H1 (cell line): ENCODE data around the gene CPEB3. TPM values are rescaled to one million over a fixed set of nuclear protein-coding genes. Genes with fewer than 3 reads are reported as not detected.
"Not testable (repeated sequence)": the region's sequence is repeated elsewhere in the genome, so short reads cannot be mapped to it uniquely, and the experiment has no call there.

Source experiments
- CTCF ChIA-PET: fragments of 300-600 bp; sonication (Branson Sonifier 250); formaldehyde crosslinking; loops from one replicate; lab custom pipeline; 2021; ENCODE audit not compliant: partially characterized antibody; lab: Charles Lee
- POLR2A ChIA-PET: fragments of 300-600 bp; sonication (Branson Sonifier 250); formaldehyde crosslinking; loops from one replicate; lab custom pipeline; 2021; ENCODE audit warnings: inconsistent platforms; ENCODE audit not compliant: partially characterized antibody; lab: Charles Lee
- DNase-seq, 2 experiments: peaks; one replicate each; pipeline versions ENCODE4 v3.0.0 to v3.0.0-alpha.2; 2010 to 2022; ENCODE audit warnings: low spot score in 2 of 2, low read depth in 1 of 2, mixed read lengths in 1 of 2
- FAIRE-seq: peaks from 2 replicates; lab custom pipeline; 2011; peaks lifted over from hg19 to GRCh38; lab: Jason Lieb, UNC
- H2AFZ ChIP-seq: 2 replicates; pipeline ENCODE4 v1.8.1; 2012; ENCODE audit warnings: low read length, inconsistent platforms
- H2AK5ac ChIP-seq: 2 replicates; pipeline ENCODE4 v1.6.1; 2013; ENCODE audit warnings: low read depth, low read length
- H2BK120ac ChIP-seq: replicated peaks from 2 replicates; pipeline ENCODE3; 2013; ENCODE audit warnings: low read depth, low read length, inconsistent platforms
- H2BK12ac ChIP-seq: 2 replicates; pipeline ENCODE4 v1.6.1; 2013; ENCODE audit warnings: low read depth, low read length
- H2BK15ac ChIP-seq: 2 replicates; pipeline ENCODE4 v1.6.1; 2013; ENCODE audit warnings: low read length
- H2BK20ac ChIP-seq: 2 replicates; pipeline ENCODE4 v1.6.1; 2013; ENCODE audit warnings: low read length
- H2BK5ac ChIP-seq: 2 replicates; pipeline ENCODE4 v1.6.1; 2013; ENCODE audit warnings: low read depth, low read length
- H3K14ac ChIP-seq: 2 replicates; pipeline ENCODE4 v1.6.1; 2013; ENCODE audit warnings: inconsistent platforms; ENCODE audit not compliant: insufficient read length
- H3K18ac ChIP-seq: 2 replicates; pipeline ENCODE4 v1.6.1; 2013; ENCODE audit warnings: low read length; ENCODE audit errors: extremely low read depth
- H3K23ac ChIP-seq: 2 replicates; pipeline ENCODE4 v1.6.1; 2013; ENCODE audit warnings: inconsistent platforms; ENCODE audit not compliant: insufficient read length
- H3K23me2 ChIP-seq: 2 replicates; pipeline ENCODE4 v1.6.1; 2013; ENCODE audit warnings: low read depth, low read length
- H3K27ac ChIP-seq: 2 replicates; pipeline ENCODE4 v1.6.1; 2011; ENCODE audit warnings: low read depth, low read length, inconsistent platforms
- H3K27me3 ChIP-seq, 4 experiments: replicated peaks in 1 of 4; 1 replicate in 1 of 4; 2 replicates in 3 of 4; pipeline versions ENCODE4 v1.6.1 to v1.8.1; 2011 to 2013; ENCODE audit warnings: low read length in 3 of 4, mild to moderate bottlenecking in 3 of 4, inconsistent platforms in 2 of 4, mixed read lengths in 2 of 4, moderate library complexity in 1 of 4; ENCODE audit not compliant: control insufficient read depth in 3 of 4, insufficient read depth in 3 of 4; ENCODE audit errors: extremely low read depth in 1 of 4
- H3K36me3 ChIP-seq, 4 experiments: 2 replicates each; pipeline versions ENCODE4 v1.6.1 to v1.8.1; 2011 to 2013; ENCODE audit warnings: mild to moderate bottlenecking in 4 of 4, low read length in 3 of 4, moderate library complexity in 2 of 4, control low read depth in 1 of 4, inconsistent platforms in 1 of 4; ENCODE audit not compliant: insufficient read depth in 4 of 4, control insufficient read depth in 2 of 4
- H3K4ac ChIP-seq: replicated peaks from 2 replicates; pipeline ENCODE3; 2013; ENCODE audit warnings: low read length, low read depth, mixed read lengths, inconsistent platforms; ENCODE audit not compliant: insufficient read length
- H3K4me1 ChIP-seq, 4 experiments: replicated peaks in 1 of 4; 1 replicate in 1 of 4; 2 replicates in 3 of 4; pipeline versions ENCODE4 v1.6.1 to v1.8.1; 2011 to 2013; ENCODE audit warnings: low read length in 3 of 4, inconsistent platforms in 2 of 4, mixed read lengths in 1 of 4; ENCODE audit not compliant: insufficient read depth in 4 of 4, control insufficient read depth in 3 of 4
- H3K4me2 ChIP-seq, 2 experiments: 2 replicates each; pipeline versions ENCODE4 v1.6.1 to v1.8.1; 2011 to 2013; ENCODE audit warnings: low read depth in 2 of 2, low read length in 2 of 2, control low read depth in 1 of 2, inconsistent platforms in 1 of 2, mild to moderate bottlenecking in 1 of 2; ENCODE audit not compliant: insufficient read depth in 1 of 2
- H3K4me3 ChIP-seq, 4 experiments: fragments of 200-600, 300-600 bp in 1 of 4; sonication (generic), shearing (Covaris generic), sonication (Bioruptor Twin) in 1 of 4; 2 replicates each; pipeline versions ENCODE4 v1.5.1 to v1.8.1; 2011 to 2016; ENCODE audit warnings: low read length in 4 of 4, low read depth in 3 of 4, control low read depth in 2 of 4, inconsistent platforms in 2 of 4, mild to moderate bottlenecking in 2 of 4, mixed read lengths in 1 of 4, moderate library complexity in 1 of 4; ENCODE audit not compliant: insufficient read depth in 2 of 4; ENCODE audit errors: extremely low read depth in 1 of 4
- H3K56ac ChIP-seq: replicated peaks from 2 replicates; pipeline ENCODE3; 2013; ENCODE audit warnings: low read depth, mild to moderate bottlenecking, mixed read lengths, low read length, inconsistent platforms; ENCODE audit not compliant: insufficient read length
- H3K79me1 ChIP-seq: 2 replicates; pipeline ENCODE4 v1.6.1; 2013; ENCODE audit warnings: low read depth, low read length, control low read depth
- H3K79me2 ChIP-seq, 2 experiments: 2 replicates each; pipeline versions ENCODE4 v1.6.1 to v1.8.1; 2012 to 2013; ENCODE audit warnings: low read length in 2 of 2, mild to moderate bottlenecking in 2 of 2, inconsistent platforms in 1 of 2; ENCODE audit not compliant: insufficient read depth in 2 of 2, control insufficient read depth in 1 of 2
- H3K9ac ChIP-seq, 4 experiments: replicated peaks in 1 of 4; 1 replicate in 1 of 4; 2 replicates in 3 of 4; pipeline versions ENCODE4 v1.6.1 to v1.8.1; 2011 to 2013; ENCODE audit warnings: low read depth in 3 of 4, low read length in 3 of 4, control low read depth in 2 of 4, mild to moderate bottlenecking in 2 of 4, moderate library complexity in 2 of 4, inconsistent platforms in 1 of 4; ENCODE audit errors: extremely low read depth in 1 of 4
- H3K9me3 ChIP-seq, 2 experiments: 2 replicates each; pipeline versions ENCODE4 v1.6.1 to v1.8.1; 2012 to 2013; ENCODE audit warnings: mild to moderate bottlenecking in 2 of 2, moderate library complexity in 2 of 2, control low read depth in 1 of 2, inconsistent platforms in 1 of 2, low read depth in 1 of 2, low read length in 1 of 2, mixed read lengths in 1 of 2; ENCODE audit not compliant: insufficient read depth in 2 of 2
- H4K20me1 ChIP-seq, 2 experiments: replicated peaks in 1 of 2; 2 replicates each; pipeline versions ENCODE3 to v1.8.1; 2011 to 2013; ENCODE audit warnings: inconsistent platforms in 2 of 2, low read length in 2 of 2, mild to moderate bottlenecking in 1 of 2; ENCODE audit not compliant: insufficient read depth in 2 of 2, control insufficient read depth in 1 of 2
- H4K5ac ChIP-seq: 2 replicates; pipeline ENCODE4 v1.6.1; 2013; ENCODE audit warnings: low read length, low read depth, mixed read lengths, inconsistent platforms; ENCODE audit not compliant: insufficient read length
- H4K8ac ChIP-seq: 2 replicates; pipeline ENCODE4 v1.8.0; 2013; ENCODE audit warnings: mild to moderate bottlenecking, moderate library complexity, low read length, inconsistent platforms; ENCODE audit not compliant: insufficient read depth; ENCODE audit errors: extremely low read depth
- H4K91ac ChIP-seq: replicated peaks from 2 replicates; pipeline ENCODE3; 2013; ENCODE audit warnings: low read length, mixed read lengths, inconsistent platforms; ENCODE audit not compliant: insufficient read length
- WGBS, 2 experiments: shearing (Covaris generic) in 1 of 2; methylation state at CpG; one replicate each; pipeline versions ENCODE4 v1.1.6 to v1.1.7; 2013 to 2015; ENCODE audit warnings: low lambda C conversion rate in 2 of 2, mixed read lengths in 2 of 2, inconsistent platforms in 1 of 2, low coverage in 1 of 2, missing lambda C conversion rate in 1 of 2; ENCODE audit not compliant: insufficient replicate concordance in 2 of 2, insufficient coverage in 1 of 2, insufficient read length in 1 of 2; ENCODE audit errors: extremely low coverage in 1 of 2, missing lambda C conversion rate in 1 of 2; 5-methylcytosine and 5-hydroxymethylcytosine counted together
- polyA plus RNA-seq, 7 experiments: library from polyadenylated mRNA; depleted of rRNA in 3 of 7; stranded (reverse) in 5 of 7; unstranded in 2 of 7; fragments of >200 nt in 5 of 7; fragments of 200-250 nt in 2 of 7; gene quantifications; 1 replicate in 5 of 7; 2 replicates in 1 of 7; 4 replicates in 1 of 7; pipeline versions ENCODE4 v1.2.1 to v1.2.3, GENCODE V29; 2011 to 2013; ENCODE audit warnings: missing spikeins in 2 of 7, mixed read lengths in 2 of 7
- total RNA-seq: library from RNA; stranded (reverse); fragmentation: NEBNext Ultra II Directional; extraction: Animal tissue kit (Norgen Biotek cat#: 25700); gene quantifications from 2 replicates; pipeline ENCODE4 v1.2.1, GENCODE V29; 2021

CPEB3 gene
- total and polyA plus RNA-seq, 2 of the 8 experiments (the other 6 are each of a cell fraction or from before 2014, with no cell fraction given): 0.39 to 1.7 TPM

GRCh38 chr10:92134049-92134448, 156.8 kb downstream of the CPEB3 start:
- H2BK15ac ChIP-seq, H2AFZ ChIP-seq, H2BK20ac ChIP-seq, H3K14ac ChIP-seq, H4K91ac ChIP-seq, DNase-seq, H3K9me3 ChIP-seq, H3K56ac ChIP-seq, POLR2A ChIA-PET, H4K8ac ChIP-seq, H3K36me3 ChIP-seq, H3K23me2 ChIP-seq, H3K27ac ChIP-seq, FAIRE-seq, H3K27me3 ChIP-seq, H2AK5ac ChIP-seq, H2BK5ac ChIP-seq, H3K23ac ChIP-seq, H4K20me1 ChIP-seq, H3K9ac ChIP-seq, H2BK120ac ChIP-seq, H4K5ac ChIP-seq, H3K18ac ChIP-seq, H3K4me1 ChIP-seq, H3K79me2 ChIP-seq, H2BK12ac ChIP-seq, H3K4ac ChIP-seq, H3K4me2 ChIP-seq, H3K4me3 ChIP-seq, H3K79me1 ChIP-seq: not testable (repeated sequence)
- WGBS, 2 experiments: 94% methylated on average over 1 of the region's 1 CpG; no CpG with 5 or more reads in 1 of the 2 experiments
- CTCF ChIA-PET: interaction anchor here (1.2 kb wide), 1 partner anchor 330 kb away, joined by 3 read pairs; no protein-coding TSS in a partner anchor
